Bone marrow (tissue), 2 donors: ENCODE results near the gene AKIRIN1.
"Not testable (repeated sequence)": the region's sequence is repeated elsewhere in the genome, so short reads cannot be mapped to it uniquely, and the experiment has no call there.

Experiments used
- DNase-seq, 2 donors: peaks; one replicate each; lab custom pipeline; 2025; lab: John Stamatoyannopoulos, UW

Gene AKIRIN1

GRCh38 chr1:39045231-39045630, 54.2 kb downstream of the AKIRIN1 start:
- no peak for DNase-seq

GRCh38 chr1:39046613-39047210, 55.6 kb downstream of the AKIRIN1 start:
- DNase-seq = no peak

- no peak for DNase-seq
Observed at GRCh38 chr1:39047374-39048229, 56.5 kb downstream of the AKIRIN1 start.

- DNase-seq = no peak
Observed at GRCh38 chr1:39048745-39049370, 57.8 kb downstream of the AKIRIN1 start.

- DNase-seq = no peak
Observed at GRCh38 chr1:39050001-39050400, 58.9 kb downstream of the AKIRIN1 start.

GRCh38 chr1:39051193-39051850, 60.2 kb downstream of the AKIRIN1 start:
- not testable (repeated sequence) for DNase-seq

GRCh38 chr1:39051956-39052355, 60.9 kb downstream of the AKIRIN1 start:
- DNase-seq = no peak

GRCh38 chr1:39055213-39055710, 64.2 kb downstream of the AKIRIN1 start:
- DNase-seq = not testable (repeated sequence)
